CD4-positive, alpha-beta T cell treated with Interleukin-21 for 1 hour (primary cell): ENCODE data around the gene USP5.

Source experiments
- DNase-seq: peaks from one replicate; pipeline ENCODE4 v3.0.0-alpha.2; 2020

The USP5 gene

GRCh38 chr12:6826125-6826733, 25.7 kb upstream of the USP5 start:
- DNase-seq = no peak

- DNase-seq = no peak
Observed at GRCh38 chr12:6826734-6827436, 25.1 kb upstream of the USP5 start.

GRCh38 chr12:6827437-6827911, 24.5 kb upstream of the USP5 start:
- DNase-seq = peak; percentile 39

- DNase-seq = peak; percentile 24
Observed at GRCh38 chr12:6827982-6828780, 23.8 kb upstream of the USP5 start, which contains the start of gene P3H3. Gene P3H3 (plus strand): TSS chr12:6828407. CDS start chr12:6828441, 34 bp downstream.

- peak; percentile 35 for DNase-seq
Observed at GRCh38 chr12:6828781-6829535, 23.0 kb upstream of the USP5 start.

- DNase-seq = no peak
Observed at GRCh38 chr12:6829536-6830220, 22.3 kb upstream of the USP5 start.

- no peak for DNase-seq
Observed at GRCh38 chr12:6830286-6830890, 21.6 kb upstream of the USP5 start.

GRCh38 chr12:6830999-6831398, 21.0 kb upstream of the USP5 start:
- no peak for DNase-seq

- no peak for DNase-seq
Observed at GRCh38 chr12:6831450-6831995, 20.4 kb upstream of the USP5 start.

- no peak for DNase-seq
Observed at GRCh38 chr12:6832125-6832524, 19.8 kb upstream of the USP5 start.

GRCh38 chr12:6833189-6833890, 18.6 kb upstream of the USP5 start:
- DNase-seq = no peak

GRCh38 chr12:6834254-6834653, 17.7 kb upstream of the USP5 start:
- no peak for DNase-seq

- DNase-seq = no peak
Observed at GRCh38 chr12:6834873-6835272, 17.1 kb upstream of the USP5 start.

GRCh38 chr12:6836851-6837250, 15.1 kb upstream of the USP5 start:
- no peak for DNase-seq

GRCh38 chr12:6837370-6838060, 14.4 kb upstream of the USP5 start:
- DNase-seq = no peak

GRCh38 chr12:6838854-6839253, 13.1 kb upstream of the USP5 start:
- no peak for DNase-seq

- DNase-seq = no peak
Observed at GRCh38 chr12:6839482-6840201, 12.3 kb upstream of the USP5 start.

- DNase-seq = no peak
Observed at GRCh38 chr12:6840330-6840729, 11.6 kb upstream of the USP5 start.

- no peak for DNase-seq
Observed at GRCh38 chr12:6840761-6841515, 11.0 kb upstream of the USP5 start, which contains the start of gene GNB3. Gene GNB3 (plus strand): TSS chr12:6840925. CDS start chr12:6841288, 363 bp downstream.
